Left ventricle myocardium superior (tissue), 1 donor: ENCODE results near the gene MKRN3. TPM values are rescaled to one million over a fixed set of nuclear protein-coding genes. Genes with fewer than 3 reads are reported as not detected.

Experiments
- ATAC-seq: fragments of 200-7000 bp; cut with Tn5 transposase; one replicate; pipeline ENCODE4 v1.9.1; 2020; ENCODE audit warnings: mild to moderate bottlenecking, moderate library complexity
- DNase-seq: peaks from one replicate; pipeline ENCODE4 v3.0.0-alpha.2; 2020
- intact Hi-C: fragments of 100-400 bp; cut with micrococcal nuclease; formaldehyde crosslinking; loops from one replicate; pipeline ENCODE4 v1.11.0; 2022
- long read RNA-seq: library from polyadenylated mRNA; unstranded; transcript quantifications from one replicate; pipeline ENCODE4 v2.0.0, GENCODE V29; 2021
- total RNA-seq: library from RNA; stranded (reverse); fragmentation: NEBNext Ultra II Directional; extraction: Animal tissue kit (Norgen Biotek cat#: 25700); gene quantifications from one replicate; pipeline ENCODE4 v1.2.1, GENCODE V29; 2021
- donor health status: DM: no; HTN: yes; CAD: no; lungs with severe emphysema.

Gene MKRN3
- total RNA-seq = 0.72 TPM
- long read RNA-seq, partial matches to known transcripts = 1 of 2 reads
- long read RNA-seq, other reads (novel, unspliced or antisense) = 1 of 2 reads

- DNase-seq (peak; percentile 52), ATAC-seq (peak; percentile 75)
- intact Hi-C loops = no loop called here
Observed at GRCh38 chr15:23565395-23566070, at the start of gene MKRN3. Gene MKRN3 (plus strand): TSS chr15:23565674. CDS start chr15:23565783, 109 bp downstream.

GRCh38 chr15:23516866-23517265, 48.6 kb upstream of the MKRN3 start:
- intact Hi-C loops = no loop called here
- DNase-seq (no peak), ATAC-seq (no peak)

GRCh38 chr15:23518104-23518503, 47.4 kb upstream of the MKRN3 start:
- no peak for ATAC-seq
- intact Hi-C loops = no loop called here
- DNase-seq = no peak

- intact Hi-C loops = no loop called here
- no peak for ATAC-seq
- no peak for DNase-seq
Observed at GRCh38 chr15:23524816-23525215, 40.7 kb upstream of the MKRN3 start.

- ATAC-seq (no peak), DNase-seq (no peak)
- intact Hi-C loops = no loop called here
Observed at GRCh38 chr15:23529891-23530290, 35.6 kb upstream of the MKRN3 start.

- intact Hi-C loops = no loop called here
- DNase-seq (no peak), ATAC-seq (peak; percentile 69)
Observed at GRCh38 chr15:23532024-23532423, 33.5 kb upstream of the MKRN3 start.

GRCh38 chr15:23536659-23537058, 28.8 kb upstream of the MKRN3 start:
- DNase-seq = no peak
- no peak for ATAC-seq
- intact Hi-C loops = no loop called here

GRCh38 chr15:23538648-23539047, 26.8 kb upstream of the MKRN3 start:
- DNase-seq = no peak
- no peak for ATAC-seq
- intact Hi-C loops = no loop called here

GRCh38 chr15:23539892-23540291, 25.6 kb upstream of the MKRN3 start:
- intact Hi-C loops = no loop called here
- DNase-seq (no peak), ATAC-seq (no peak)

GRCh38 chr15:23546158-23546557, 19.3 kb upstream of the MKRN3 start:
- intact Hi-C loops = no loop called here
- DNase-seq (no peak), ATAC-seq (no peak)

- ATAC-seq (no peak), DNase-seq (no peak)
- intact Hi-C loops = no loop called here
Observed at GRCh38 chr15:23548071-23548470, 17.4 kb upstream of the MKRN3 start.

- ATAC-seq (no peak), DNase-seq (no peak)
- intact Hi-C loops = no loop called here
Observed at GRCh38 chr15:23561914-23562313, 3.6 kb upstream of the MKRN3 start.

GRCh38 chr15:23564821-23565394, 566 bp upstream of the MKRN3 start:
- DNase-seq (no peak), ATAC-seq (no peak)
- intact Hi-C loops = no loop called here

- DNase-seq (peak; percentile 26), ATAC-seq (no peak)
- intact Hi-C loops = no loop called here
Observed at GRCh38 chr15:23566071-23566554, 639 bp downstream of the MKRN3 start.

- no peak for DNase-seq
- intact Hi-C loops = no loop called here
- ATAC-seq = no peak
Observed at GRCh38 chr15:23566651-23567050, 1.2 kb downstream of the MKRN3 start.

GRCh38 chr15:23567921-23568320, 2.4 kb downstream of the MKRN3 start:
- no peak for DNase-seq
- no peak for ATAC-seq
- intact Hi-C loops = no loop called here

GRCh38 chr15:23569151-23569925, 3.9 kb downstream of the MKRN3 start:
- DNase-seq (no peak), ATAC-seq (no peak)
- intact Hi-C loops = no loop called here

- intact Hi-C loops = no loop called here
- no peak for ATAC-seq
- DNase-seq = no peak
Observed at GRCh38 chr15:23570486-23570885, 5.0 kb downstream of the MKRN3 start.

GRCh38 chr15:23572844-23573243, 7.4 kb downstream of the MKRN3 start:
- intact Hi-C loops = no loop called here
- ATAC-seq (no peak), DNase-seq (no peak)

GRCh38 chr15:23574742-23575141, 9.3 kb downstream of the MKRN3 start:
- DNase-seq = no peak
- no peak for ATAC-seq
- intact Hi-C loops = no loop called here
